ENCODE results near the gene PPM1E.
"Not testable (repeated sequence)": the region's sequence is repeated elsewhere in the genome, so short reads cannot be mapped to it uniquely, and the experiment has no call there.

PPM1E gene

GRCh38 chr17:58811290-58811689 is 55.6 kb downstream of the PPM1E start:
- no peaks in the 10 kb centered on the region for H3K9me3 ChIP-seq (ENCODE audit: control insufficient read depth in 1 of 2, low read length in 2 of 2)
- no peaks in the 10 kb centered on the region for H3K36me3 ChIP-seq (ENCODE audit: control insufficient read depth in 1 of 2, insufficient read depth in 2 of 2, low read length in 2 of 2)
- H3K4me3 ChIP-seq (ENCODE audit: low read depth in 1 of 2, low read length in 2 of 2): no peak overlapping the region
- H3K27me3 ChIP-seq (ENCODE audit: low read depth, low read length): no peaks in the 10 kb centered on the region
- H3K27ac ChIP-seq (ENCODE audit: low read length): no peak overlapping the region
- no peaks in the 10 kb centered on the region for H3K4me1 ChIP-seq (ENCODE audit: control insufficient read depth in 1 of 2, insufficient read depth in 2 of 2, low read length in 2 of 2)

- Histone ChIP-seq H3K4me1 (ENCODE audit: control insufficient read depth in 1 of 2, insufficient read depth in 2 of 2, low read length in 2 of 2) (no peaks in the 10 kb centered on the region), H3K4me3 (ENCODE audit: low read depth in 1 of 2, low read length in 2 of 2) (no peak overlapping the region), H3K27ac (ENCODE audit: low read length) (no peak overlapping the region), H3K9me3 (ENCODE audit: control insufficient read depth in 1 of 2, low read length in 2 of 2) (no peaks in the 10 kb centered on the region), H3K36me3 (ENCODE audit: control insufficient read depth in 1 of 2, insufficient read depth in 2 of 2, low read length in 2 of 2) (no peaks in the 10 kb centered on the region), H3K27me3 (ENCODE audit: low read depth, low read length) (no peaks in the 10 kb centered on the region)
Measured at GRCh38 chr17:58813712-58814111, 58.1 kb downstream of the PPM1E start.

- no peaks in the 10 kb centered on the region for H3K36me3 ChIP-seq (ENCODE audit: control insufficient read depth in 1 of 2, insufficient read depth in 2 of 2, low read length in 2 of 2)
- H3K27ac ChIP-seq (ENCODE audit: low read length): no peak overlapping the region
- H3K9me3 ChIP-seq (ENCODE audit: control insufficient read depth in 1 of 2, low read length in 2 of 2): no peaks in the 10 kb centered on the region
- no peaks in the 10 kb centered on the region for H3K27me3 ChIP-seq (ENCODE audit: low read depth, low read length)
- H3K4me1 ChIP-seq (ENCODE audit: control insufficient read depth in 1 of 2, insufficient read depth in 2 of 2, low read length in 2 of 2): no peaks in the 10 kb centered on the region
- no peak overlapping the region for H3K4me3 ChIP-seq (ENCODE audit: low read depth in 1 of 2, low read length in 2 of 2)
Measured at GRCh38 chr17:58818654-58819053, 63.0 kb downstream of the PPM1E start.

GRCh38 chr17:58822148-58823050 is 66.7 kb downstream of the PPM1E start:
- Histone ChIP-seq H3K4me1 (ENCODE audit: control insufficient read depth in 1 of 2, insufficient read depth in 2 of 2, low read length in 2 of 2) (no peaks in the 10 kb centered on the region), H3K9me3 (ENCODE audit: control insufficient read depth in 1 of 2, low read length in 2 of 2) (no peaks in the 10 kb centered on the region), H3K27me3 (ENCODE audit: low read depth, low read length) (no peaks in the 10 kb centered on the region), H3K4me3 (ENCODE audit: low read depth in 1 of 2, low read length in 2 of 2) (no peak overlapping the region), H3K27ac (ENCODE audit: low read length) (no peak overlapping the region), H3K36me3 (ENCODE audit: control insufficient read depth in 1 of 2, insufficient read depth in 2 of 2, low read length in 2 of 2) (no peaks in the 10 kb centered on the region)

GRCh38 chr17:58823051-58823525 is 67.4 kb downstream of the PPM1E start:
- H3K36me3 ChIP-seq (ENCODE audit: control insufficient read depth in 1 of 2, insufficient read depth in 2 of 2, low read length in 2 of 2): no peaks in the 10 kb centered on the region
- no peaks in the 10 kb centered on the region for H3K9me3 ChIP-seq (ENCODE audit: control insufficient read depth in 1 of 2, low read length in 2 of 2)
- H3K4me3 ChIP-seq (ENCODE audit: low read depth in 1 of 2, low read length in 2 of 2): no peak overlapping the region
- no peak overlapping the region for H3K27ac ChIP-seq (ENCODE audit: low read length)
- H3K27me3 ChIP-seq (ENCODE audit: low read depth, low read length): no peaks in the 10 kb centered on the region
- H3K4me1 ChIP-seq (ENCODE audit: control insufficient read depth in 1 of 2, insufficient read depth in 2 of 2, low read length in 2 of 2): no peaks in the 10 kb centered on the region

- H3K4me3 ChIP-seq (ENCODE audit: low read depth in 1 of 2, low read length in 2 of 2): no peak overlapping the region
- H3K27ac ChIP-seq (ENCODE audit: low read length): no peak overlapping the region
- H3K27me3 ChIP-seq (ENCODE audit: low read depth, low read length): no peaks in the 10 kb centered on the region
- no peaks in the 10 kb centered on the region for H3K36me3 ChIP-seq (ENCODE audit: control insufficient read depth in 1 of 2, insufficient read depth in 2 of 2, low read length in 2 of 2)
- H3K9me3 ChIP-seq (ENCODE audit: control insufficient read depth in 1 of 2, low read length in 2 of 2): peaks cover 0 to 4% of the 10 kb centered on the region in 2 donors
- H3K4me1 ChIP-seq (ENCODE audit: control insufficient read depth in 1 of 2, insufficient read depth in 2 of 2, low read length in 2 of 2): no peaks in the 10 kb centered on the region
Measured at GRCh38 chr17:58829172-58829637, 73.6 kb downstream of the PPM1E start.

GRCh38 chr17:58831780-58832179 is 76.1 kb downstream of the PPM1E start:
- peaks cover 0 to 4% of the 10 kb centered on the region in 2 donors for H3K9me3 ChIP-seq (ENCODE audit: control insufficient read depth in 1 of 2, low read length in 2 of 2)
- no peaks in the 10 kb centered on the region for H3K27me3 ChIP-seq (ENCODE audit: low read depth, low read length)

GRCh38 chr17:58832514-58832913 is 76.9 kb downstream of the PPM1E start:
- no peaks in the 10 kb centered on the region for H3K27me3 ChIP-seq (ENCODE audit: low read depth, low read length)
- H3K4me1 ChIP-seq (ENCODE audit: control insufficient read depth in 1 of 2, insufficient read depth in 2 of 2, low read length in 2 of 2): no peaks in the 10 kb centered on the region
- H3K36me3 ChIP-seq (ENCODE audit: control insufficient read depth in 1 of 2, insufficient read depth in 2 of 2, low read length in 2 of 2): no peaks in the 10 kb centered on the region
- peaks cover 0 to 4% of the 10 kb centered on the region in 2 donors for H3K9me3 ChIP-seq (ENCODE audit: control insufficient read depth in 1 of 2, low read length in 2 of 2)
- H3K4me3 ChIP-seq (ENCODE audit: low read depth in 1 of 2, low read length in 2 of 2): no peak overlapping the region
- H3K27ac ChIP-seq (ENCODE audit: low read length): no peak overlapping the region

More at GRCh38 chr17:58831780-58832179, 76.1 kb downstream of the PPM1E start:
- H3K4me3 ChIP-seq (ENCODE audit: low read depth in 1 of 2, low read length in 2 of 2): no peak overlapping the region
- H3K36me3 ChIP-seq (ENCODE audit: control insufficient read depth in 1 of 2, insufficient read depth in 2 of 2, low read length in 2 of 2): no peaks in the 10 kb centered on the region
- no peaks in the 10 kb centered on the region for H3K4me1 ChIP-seq (ENCODE audit: control insufficient read depth in 1 of 2, insufficient read depth in 2 of 2, low read length in 2 of 2)
- H3K27ac ChIP-seq (ENCODE audit: low read length): no peak overlapping the region

GRCh38 chr17:58837699-58838098 is 82.0 kb downstream of the PPM1E start:
- no peak overlapping the region for H3K4me3 ChIP-seq (ENCODE audit: low read depth in 1 of 2, low read length in 2 of 2)
- H3K27ac ChIP-seq (ENCODE audit: low read length): no peak overlapping the region
- H3K4me1 ChIP-seq (ENCODE audit: control insufficient read depth in 1 of 2, insufficient read depth in 2 of 2, low read length in 2 of 2): no peaks in the 10 kb centered on the region
- H3K36me3 ChIP-seq (ENCODE audit: control insufficient read depth in 1 of 2, insufficient read depth in 2 of 2, low read length in 2 of 2): no peaks in the 10 kb centered on the region
- H3K27me3 ChIP-seq (ENCODE audit: low read depth, low read length): no peaks in the 10 kb centered on the region
- H3K9me3 ChIP-seq (ENCODE audit: control insufficient read depth in 1 of 2, low read length in 2 of 2): no peaks in the 10 kb centered on the region

GRCh38 chr17:58840820-58841612 is 85.4 kb downstream of the PPM1E start:
- H3K4me3 ChIP-seq (ENCODE audit: low read depth in 1 of 2, low read length in 2 of 2): no peak overlapping the region
- no peaks in the 10 kb centered on the region for H3K4me1 ChIP-seq (ENCODE audit: control insufficient read depth in 1 of 2, insufficient read depth in 2 of 2, low read length in 2 of 2)
- no peaks in the 10 kb centered on the region for H3K9me3 ChIP-seq (ENCODE audit: control insufficient read depth in 1 of 2, low read length in 2 of 2)
- no peak overlapping the region for H3K27ac ChIP-seq (ENCODE audit: low read length)
- no peaks in the 10 kb centered on the region for H3K36me3 ChIP-seq (ENCODE audit: control insufficient read depth in 1 of 2, insufficient read depth in 2 of 2, low read length in 2 of 2)
- H3K27me3 ChIP-seq (ENCODE audit: low read depth, low read length): no peaks in the 10 kb centered on the region

GRCh38 chr17:58846413-58846812 is 90.8 kb downstream of the PPM1E start:
- H3K27me3 ChIP-seq (ENCODE audit: low read depth, low read length); H3K4me1 ChIP-seq (ENCODE audit: control insufficient read depth in 1 of 2, insufficient read depth in 2 of 2, low read length in 2 of 2); H3K4me3 ChIP-seq (ENCODE audit: low read depth in 1 of 2, low read length in 2 of 2); H3K9me3 ChIP-seq (ENCODE audit: control insufficient read depth in 1 of 2, low read length in 2 of 2); H3K36me3 ChIP-seq (ENCODE audit: control insufficient read depth in 1 of 2, insufficient read depth in 2 of 2, low read length in 2 of 2); H3K27ac ChIP-seq (ENCODE audit: low read length): not testable (repeated sequence)
